IMR-90 (cell line): Measurements from ENCODE around the gene LSM14B.

Source experiments
- CHD1 ChIP-seq: IDR thresholded peaks from 2 replicates; pipeline ENCODE4 v1.6.1; 2012; ENCODE audit warnings: low read depth, low read length, improper control_type of control experiment
- CTCF ChIP-seq: conservative IDR thresholded peaks from 2 replicates; pipeline ENCODE4 v1.5.1; 2012; ENCODE audit warnings: mild to moderate bottlenecking, low read depth, low read length, improper control_type of control experiment
- FOS ChIP-seq: fragments of 150-350 bp; IDR thresholded peaks from 2 replicates; pipeline ENCODE4 v1.6.1; 2016; ENCODE audit warnings: low read depth, low read length
- NFE2L2 ChIP-seq: fragments of 150-350 bp; IDR thresholded peaks from 2 replicates; pipeline ENCODE4 v1.6.1; 2016; ENCODE audit warnings: low read depth, mild to moderate bottlenecking, low read length
- POLR2A ChIP-seq: IDR thresholded peaks from 2 replicates; pipeline ENCODE4 v1.6.1; 2012; ENCODE audit warnings: mild to moderate bottlenecking, low read depth, low read length
- SMC3 ChIP-seq: fragments of 150-350 bp; IDR thresholded peaks from 2 replicates; pipeline ENCODE4 v1.6.1; 2016; ENCODE audit warnings: low read depth, mild to moderate bottlenecking, antibody characterized with exemption, low read length, moderate library complexity

- TF ChIP-seq NFE2L2 (no peak), CTCF (no peak), POLR2A (no peak), SMC3 (no peak), CHD1 (no peak), FOS (no peak)
These were observed 59.5 kb downstream of the LSM14B start for GRCh38 chr20:62181808-62182207.
